HG02763 (cell line): ENCODE measurements around the gene SH3RF3.
"Not testable (repeated sequence)": the region's sequence is repeated elsewhere in the genome, so short reads cannot be mapped to it uniquely, and the experiment has no call there.

Experiments used
- ATAC-seq: cut with Tn5 transposase; IDR thresholded peaks from one replicate; pipeline ENCODE4 v1.9.1; 2021; ENCODE audit warnings: mild to moderate bottlenecking, moderate library complexity; ENCODE audit not compliant: unreplicated experiment

The SH3RF3 gene

GRCh38 chr2:109155553-109156451, 26.8 kb downstream of the SH3RF3 start:
- no peak for ATAC-seq

- ATAC-seq = no peak
These were observed 28.6 kb downstream of the SH3RF3 start for GRCh38 chr2:109157563-109158105.

GRCh38 chr2:109158237-109158636, 29.2 kb downstream of the SH3RF3 start:
- no peak for ATAC-seq

- no peak for ATAC-seq
These were observed 30.1 kb downstream of the SH3RF3 start for GRCh38 chr2:109159096-109159495.

- no peak for ATAC-seq
These were observed 31.9 kb downstream of the SH3RF3 start for GRCh38 chr2:109160714-109161440.

GRCh38 chr2:109162367-109162766, 33.4 kb downstream of the SH3RF3 start:
- not testable (repeated sequence) for ATAC-seq

- ATAC-seq = no peak
These were observed 34.0 kb downstream of the SH3RF3 start for GRCh38 chr2:109162999-109163398.

GRCh38 chr2:109164311-109164710, 35.3 kb downstream of the SH3RF3 start:
- no peak for ATAC-seq

- ATAC-seq = no peak
These were observed 35.8 kb downstream of the SH3RF3 start for GRCh38 chr2:109164739-109165221.

- ATAC-seq = no peak
These were observed 37.8 kb downstream of the SH3RF3 start for GRCh38 chr2:109166811-109167210.

- ATAC-seq = no peak
These were observed 39.1 kb downstream of the SH3RF3 start for GRCh38 chr2:109168086-109168485.

GRCh38 chr2:109168716-109169115, 39.7 kb downstream of the SH3RF3 start:
- no peak for ATAC-seq

GRCh38 chr2:109170645-109171044, 41.6 kb downstream of the SH3RF3 start:
- no peak for ATAC-seq

GRCh38 chr2:109171444-109172334, 42.7 kb downstream of the SH3RF3 start:
- ATAC-seq = no peak

- no peak for ATAC-seq
These were observed 43.6 kb downstream of the SH3RF3 start for GRCh38 chr2:109172556-109173105.

GRCh38 chr2:109173311-109174171, 44.5 kb downstream of the SH3RF3 start:
- ATAC-seq = no peak

GRCh38 chr2:109174214-109174613, 45.2 kb downstream of the SH3RF3 start:
- no peak for ATAC-seq

GRCh38 chr2:109174626-109175349, 45.8 kb downstream of the SH3RF3 start:
- no peak for ATAC-seq

- ATAC-seq = no peak
These were observed 46.3 kb downstream of the SH3RF3 start for GRCh38 chr2:109175350-109175678.
